Astrocyte (in vitro differentiated cells and primary cell): ENCODE results near the gene ECI1.

Source experiments
- EZH2 ChIP-seq: IDR thresholded peaks from 2 replicates; pipeline ENCODE4 v1.6.1; 2012; ENCODE audit warnings: mild to moderate bottlenecking, low read length, inconsistent platforms; ENCODE audit not compliant: insufficient read depth
- TF ChIP-seq, protein P1 (sequence below): IDR thresholded peaks from 2 replicates; pipeline ENCODE4 v1.5.1; 2011; ENCODE audit warnings: low read depth, mild to moderate bottlenecking, inconsistent platforms, low read length, moderate library complexity; ENCODE audit not compliant: insufficient read depth

DNA sequence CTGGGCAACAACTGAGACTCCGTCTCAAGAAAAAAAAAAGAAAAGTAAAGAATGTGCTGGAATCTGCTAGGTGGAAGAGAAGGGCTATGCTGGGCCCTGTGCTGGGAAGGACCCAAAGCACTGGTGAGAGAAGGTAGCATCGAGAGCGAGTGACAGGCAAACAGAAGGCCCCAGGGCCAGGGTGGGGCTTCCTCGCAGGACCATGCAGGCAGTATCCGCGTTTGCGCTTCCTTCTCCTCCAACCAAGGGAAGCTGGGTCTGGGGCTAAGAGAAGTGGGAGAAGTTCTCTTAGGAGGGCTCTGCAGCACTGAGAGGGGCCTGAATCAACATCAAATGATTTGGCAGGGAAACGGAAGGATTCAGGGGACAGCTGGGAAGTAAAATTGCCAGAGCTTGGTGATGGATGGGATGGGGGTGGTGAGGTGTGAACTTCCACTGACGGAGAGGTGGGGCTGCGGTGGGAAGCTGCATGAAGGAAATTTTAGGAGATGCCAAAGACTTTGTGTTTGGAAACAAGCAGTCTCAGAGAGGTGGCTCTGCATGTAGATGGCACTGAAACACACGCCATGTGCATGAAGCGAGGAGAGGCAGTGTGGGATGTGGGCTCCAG lies 5.2 kb upstream of the ECI1 start:
- TF ChIP-seq, protein P1, sequence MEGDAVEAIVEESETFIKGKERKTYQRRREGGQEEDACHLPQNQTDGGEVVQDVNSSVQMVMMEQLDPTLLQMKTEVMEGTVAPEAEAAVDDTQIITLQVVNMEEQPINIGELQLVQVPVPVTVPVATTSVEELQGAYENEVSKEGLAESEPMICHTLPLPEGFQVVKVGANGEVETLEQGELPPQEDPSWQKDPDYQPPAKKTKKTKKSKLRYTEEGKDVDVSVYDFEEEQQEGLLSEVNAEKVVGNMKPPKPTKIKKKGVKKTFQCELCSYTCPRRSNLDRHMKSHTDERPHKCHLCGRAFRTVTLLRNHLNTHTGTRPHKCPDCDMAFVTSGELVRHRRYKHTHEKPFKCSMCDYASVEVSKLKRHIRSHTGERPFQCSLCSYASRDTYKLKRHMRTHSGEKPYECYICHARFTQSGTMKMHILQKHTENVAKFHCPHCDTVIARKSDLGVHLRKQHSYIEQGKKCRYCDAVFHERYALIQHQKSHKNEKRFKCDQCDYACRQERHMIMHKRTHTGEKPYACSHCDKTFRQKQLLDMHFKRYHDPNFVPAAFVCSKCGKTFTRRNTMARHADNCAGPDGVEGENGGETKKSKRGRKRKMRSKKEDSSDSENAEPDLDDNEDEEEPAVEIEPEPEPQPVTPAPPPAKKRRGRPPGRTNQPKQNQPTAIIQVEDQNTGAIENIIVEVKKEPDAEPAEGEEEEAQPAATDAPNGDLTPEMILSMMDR = no peak
- no peak for TF ChIP-seq EZH2
